Mammary epithelial cell (primary cell): Measurements from ENCODE around the gene INAVA.

Source experiments
- EZH2 ChIP-seq: IDR thresholded peaks from 2 replicates; pipeline ENCODE4 v1.6.1; 2012; ENCODE audit warnings: low read length, inconsistent platforms, borderline replicate concordance
- TF ChIP-seq, protein P1 (sequence below), 2 donors: IDR thresholded peaks in 1 of 2; conservative IDR thresholded peaks in 1 of 2; 2 replicates each; pipeline ENCODE4 v1.5.1; 2011 to 2012; ENCODE audit warnings: inconsistent platforms in 2 of 2, low read length in 2 of 2, mild to moderate bottlenecking in 2 of 2, control low read depth in 1 of 2, low read depth in 1 of 2; ENCODE audit not compliant: insufficient read depth in 1 of 2; ENCODE audit errors: extremely low read depth in 1 of 2

DNA sequence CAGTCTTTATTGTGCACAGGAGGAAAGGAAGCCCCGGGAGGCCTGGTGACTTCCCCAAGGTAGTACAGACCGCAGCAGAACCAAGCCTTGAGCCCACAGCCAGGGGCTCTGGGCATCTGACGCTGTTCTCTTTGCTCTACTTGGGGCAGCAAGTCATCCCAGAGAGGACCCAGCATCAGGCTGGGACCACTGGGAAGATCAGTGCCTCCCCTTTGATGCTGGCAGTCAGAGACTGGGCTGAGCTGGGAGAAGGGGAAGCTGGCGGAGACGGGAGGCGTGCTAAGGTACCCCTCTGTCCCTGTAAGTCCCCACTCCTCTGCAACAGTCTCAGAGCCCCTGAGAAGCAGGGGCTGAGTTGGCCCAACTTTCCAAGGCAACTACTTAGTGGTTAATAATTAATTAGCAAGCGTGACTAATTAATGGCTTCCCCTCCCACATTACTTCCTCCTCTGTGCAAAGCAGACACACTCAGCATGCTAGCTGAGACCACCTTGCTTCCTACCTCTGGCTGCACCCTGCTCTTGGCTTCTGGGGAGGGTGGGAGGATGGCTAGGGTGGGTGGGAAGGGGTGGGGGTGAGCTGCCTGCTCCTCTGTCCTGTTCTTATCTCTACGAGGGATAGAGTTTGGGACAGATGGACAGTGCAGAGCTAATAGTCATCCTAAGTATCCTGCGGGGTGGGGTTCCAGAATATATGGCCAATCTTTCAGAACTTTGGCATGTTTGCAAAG lies 1.3 kb downstream of the INAVA start:
- TF ChIP-seq, protein P1, sequence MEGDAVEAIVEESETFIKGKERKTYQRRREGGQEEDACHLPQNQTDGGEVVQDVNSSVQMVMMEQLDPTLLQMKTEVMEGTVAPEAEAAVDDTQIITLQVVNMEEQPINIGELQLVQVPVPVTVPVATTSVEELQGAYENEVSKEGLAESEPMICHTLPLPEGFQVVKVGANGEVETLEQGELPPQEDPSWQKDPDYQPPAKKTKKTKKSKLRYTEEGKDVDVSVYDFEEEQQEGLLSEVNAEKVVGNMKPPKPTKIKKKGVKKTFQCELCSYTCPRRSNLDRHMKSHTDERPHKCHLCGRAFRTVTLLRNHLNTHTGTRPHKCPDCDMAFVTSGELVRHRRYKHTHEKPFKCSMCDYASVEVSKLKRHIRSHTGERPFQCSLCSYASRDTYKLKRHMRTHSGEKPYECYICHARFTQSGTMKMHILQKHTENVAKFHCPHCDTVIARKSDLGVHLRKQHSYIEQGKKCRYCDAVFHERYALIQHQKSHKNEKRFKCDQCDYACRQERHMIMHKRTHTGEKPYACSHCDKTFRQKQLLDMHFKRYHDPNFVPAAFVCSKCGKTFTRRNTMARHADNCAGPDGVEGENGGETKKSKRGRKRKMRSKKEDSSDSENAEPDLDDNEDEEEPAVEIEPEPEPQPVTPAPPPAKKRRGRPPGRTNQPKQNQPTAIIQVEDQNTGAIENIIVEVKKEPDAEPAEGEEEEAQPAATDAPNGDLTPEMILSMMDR (conservative IDR thresholded peaks at IDR 0.05 in 1 of 2, IDR thresholded peaks at IDR 0.05 in 1 of 2; ENCODE audit: extremely low read depth in 1 of 2, insufficient read depth in 1 of 2, low read depth in 1 of 2, low read length in 2 of 2): no peak
- TF ChIP-seq EZH2: no peak
